ENCODE results near the gene YY1. TPM values are rescaled to one million over a fixed set of nuclear protein-coding genes. Genes with fewer than 3 reads are reported as not detected.

Gene YY1
- total and polyA plus RNA-seq, 10 donors: 28.4 to 64.1 (median 56.9) TPM

- no peaks in the 10 kb centered on the region for H3K9me3 ChIP-seq
- WGBS, 5 donors: 63 to 75% (median 72%) methylated on average over 8 to 9 of the region's 9 CpGs
- peak; percentile 79 for DNase-seq
Measured at GRCh38 chr14:100321473-100322137, 82.7 kb downstream of the YY1 start.

DNA sequence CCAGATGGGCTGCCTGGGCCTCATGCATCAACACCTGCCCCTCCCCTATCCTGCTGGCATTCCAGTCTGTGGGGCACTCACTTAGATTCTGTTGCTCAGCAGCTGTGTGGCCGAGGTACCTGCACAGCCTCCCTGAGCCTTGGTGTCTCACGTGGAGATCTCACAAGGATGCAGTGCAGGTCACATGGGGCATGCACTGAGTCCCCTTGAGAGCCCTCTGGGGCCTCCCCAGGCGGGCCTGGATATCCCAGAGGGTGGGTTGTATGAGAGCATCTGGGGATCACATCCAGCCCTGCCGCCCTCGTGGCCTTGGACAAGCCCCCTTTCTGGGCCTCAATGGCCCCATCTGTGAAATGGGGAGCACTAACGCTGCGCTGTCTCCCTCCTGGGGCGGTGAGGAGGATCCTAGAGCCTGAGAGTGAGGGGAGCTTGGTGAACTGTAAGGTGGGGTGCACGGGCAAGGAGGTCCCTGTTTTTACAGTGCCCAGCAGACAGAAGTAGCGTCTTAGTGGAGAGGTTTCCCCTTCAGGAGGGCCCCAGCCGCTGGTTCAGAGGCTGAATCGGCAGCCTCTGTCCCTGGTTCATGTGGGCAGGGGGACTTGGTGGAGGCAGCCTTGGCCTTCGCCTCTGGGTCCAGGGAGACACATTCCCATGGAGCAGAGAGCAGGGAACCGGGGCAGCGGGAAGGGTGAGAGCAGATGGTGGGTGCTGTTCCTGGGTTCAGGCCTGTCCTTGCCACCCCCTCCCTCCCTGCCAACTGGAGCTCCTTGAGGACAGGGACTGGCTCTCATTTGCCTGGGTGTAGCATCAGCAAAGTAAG, 83.4 kb downstream of the YY1 start:
- intact Hi-C loops (cut with DNase I; ENCODE audit: low total_unique reads): no loop called here
- WGBS, 5 donors: 86 to 100% (median 88%) methylated on average over 6 to 15 of the region's 15 CpGs

More at GRCh38 chr14:100321473-100322137, 82.7 kb downstream of the YY1 start:
- Histone ChIP-seq H3K36me3 (no peaks in the 10 kb centered on the region), H3K4me3 (no peak overlapping the region), H3K27me3 (replicated peaks in 1 of 7) (no peaks in the 10 kb centered on the region), H3K4me1 (peaks cover 6 to 34% (median 20%) of the 10 kb centered on the region in 6 donors), H3K27ac (no peak overlapping the region)
- TF ChIP-seq, protein P1, sequence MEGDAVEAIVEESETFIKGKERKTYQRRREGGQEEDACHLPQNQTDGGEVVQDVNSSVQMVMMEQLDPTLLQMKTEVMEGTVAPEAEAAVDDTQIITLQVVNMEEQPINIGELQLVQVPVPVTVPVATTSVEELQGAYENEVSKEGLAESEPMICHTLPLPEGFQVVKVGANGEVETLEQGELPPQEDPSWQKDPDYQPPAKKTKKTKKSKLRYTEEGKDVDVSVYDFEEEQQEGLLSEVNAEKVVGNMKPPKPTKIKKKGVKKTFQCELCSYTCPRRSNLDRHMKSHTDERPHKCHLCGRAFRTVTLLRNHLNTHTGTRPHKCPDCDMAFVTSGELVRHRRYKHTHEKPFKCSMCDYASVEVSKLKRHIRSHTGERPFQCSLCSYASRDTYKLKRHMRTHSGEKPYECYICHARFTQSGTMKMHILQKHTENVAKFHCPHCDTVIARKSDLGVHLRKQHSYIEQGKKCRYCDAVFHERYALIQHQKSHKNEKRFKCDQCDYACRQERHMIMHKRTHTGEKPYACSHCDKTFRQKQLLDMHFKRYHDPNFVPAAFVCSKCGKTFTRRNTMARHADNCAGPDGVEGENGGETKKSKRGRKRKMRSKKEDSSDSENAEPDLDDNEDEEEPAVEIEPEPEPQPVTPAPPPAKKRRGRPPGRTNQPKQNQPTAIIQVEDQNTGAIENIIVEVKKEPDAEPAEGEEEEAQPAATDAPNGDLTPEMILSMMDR (IDR thresholded peaks at IDR 0.05 in 8 of 11, conservative IDR thresholded peaks at IDR 0.05 in 3 of 11): no peak
- no peak for TF ChIP-seq POLR2A (IDR thresholded peaks at IDR 0.05)
- peak; percentile 17 to 63 (median 47) for TF ChIP-seq POLR2AphosphoS5 (IDR thresholded peaks at IDR 0.05)
- intact Hi-C loops (cut with DNase I; ENCODE audit: low total_unique reads): no loop called here

GRCh38 chr14:100323121-100323941, 84.4 kb downstream of the YY1 start, which contains the start of gene SLC25A47:
SLC25A47 (plus strand) TSS chr14:100323339; CDS start chr14:100323415, 76 bp downstream.
- H3K27me3 ChIP-seq (replicated peaks in 1 of 7): no peaks in the 10 kb centered on the region
- no peak within 1 kb of the TSS for H3K4me3 ChIP-seq
- no peaks in the 10 kb centered on the region for H3K9me3 ChIP-seq
- no peaks in the 10 kb centered on the region for H3K36me3 ChIP-seq
- no peak for DNase-seq
- TF ChIP-seq, protein P1 (IDR thresholded peaks at IDR 0.05 in 8 of 11, conservative IDR thresholded peaks at IDR 0.05 in 3 of 11): no peak
- no peak for TF ChIP-seq POLR2A (IDR thresholded peaks at IDR 0.05)
- no peak for TF ChIP-seq POLR2AphosphoS5 (IDR thresholded peaks at IDR 0.05)
- WGBS, 5 donors: 91 to 97% (median 96%) methylated on average over 9 to 16 of the region's 16 CpGs
- peaks cover 2 to 20% (median 10%) of the 10 kb centered on the region in 6 donors for H3K4me1 ChIP-seq
- H3K27ac ChIP-seq: no peak within 1 kb of the TSS
- intact Hi-C loops (cut with DNase I; ENCODE audit: low total_unique reads): no loop called here

More for the DNA sequence above, 83.4 kb downstream of the YY1 start:
- H3K36me3 ChIP-seq: no peaks in the 10 kb centered on the region
- DNase-seq: no peak
- peaks cover 6 to 30% (median 19%) of the 10 kb centered on the region in 6 donors for H3K4me1 ChIP-seq
- no peak overlapping the region for H3K4me3 ChIP-seq
- H3K27ac ChIP-seq: no peak overlapping the region
- no peak for TF ChIP-seq POLR2A (IDR thresholded peaks at IDR 0.05)
- TF ChIP-seq POLR2AphosphoS5 (IDR thresholded peaks at IDR 0.05): no peak
- H3K9me3 ChIP-seq: no peaks in the 10 kb centered on the region
- no peaks in the 10 kb centered on the region for H3K27me3 ChIP-seq (replicated peaks in 1 of 7)

DNA sequence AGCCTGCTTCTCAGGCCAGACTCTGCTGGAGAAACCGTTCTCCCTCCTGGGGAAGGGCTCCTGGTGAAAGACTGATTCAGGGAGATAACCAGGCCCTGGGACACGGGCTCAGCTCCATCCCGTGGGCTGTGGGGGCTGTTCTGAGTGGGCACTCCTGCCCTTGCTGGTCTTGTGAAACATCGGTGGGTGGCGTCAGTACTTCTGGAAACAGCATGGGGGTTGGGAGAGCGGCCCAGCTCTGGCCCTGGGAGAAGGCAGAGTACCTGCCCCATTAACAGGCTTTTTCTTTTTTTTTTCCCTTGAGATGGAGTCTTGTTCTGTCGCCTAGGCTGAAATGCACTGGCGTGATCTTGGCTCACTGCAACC, 85.0 kb downstream of the YY1 start:
- Histone ChIP-seq H3K9me3 (no peaks in the 10 kb centered on the region), H3K4me1 (peaks cover 0 to 15% (median 5%) of the 10 kb centered on the region in 6 donors), H3K27me3 (replicated peaks in 1 of 7) (no peaks in the 10 kb centered on the region), H3K4me3 (no peak overlapping the region), H3K36me3 (no peaks in the 10 kb centered on the region), H3K27ac (no peak overlapping the region)
- intact Hi-C loops (cut with DNase I; ENCODE audit: low total_unique reads): no loop called here
- WGBS, 5 donors: 78 to 92% (median 88%) methylated on average over 4 to 8 of the region's 8 CpGs
- TF ChIP-seq POLR2A (IDR thresholded peaks at IDR 0.05) (no peak), POLR2AphosphoS5 (IDR thresholded peaks at IDR 0.05) (no peak)
- TF ChIP-seq, protein P1 (IDR thresholded peaks at IDR 0.05 in 8 of 11, conservative IDR thresholded peaks at IDR 0.05 in 3 of 11): no peak
- DNase-seq: no peak
